BE2C (cell line): Measurements from ENCODE around the gene ARHGAP27.
"Not testable (repeated sequence)": the region's sequence is repeated elsewhere in the genome, so short reads cannot be mapped to it uniquely, and the experiment has no call there.

Source experiments
- DNase-seq: peaks from one replicate; pipeline ENCODE4 v3.0.0-alpha.2; 2020
- H3K27me3 ChIP-seq: fragments of 250-450 bp; sonication (Bioruptor Pico); 2 replicates; pipeline ENCODE4 v1.5.1; 2020; ENCODE audit warnings: mild to moderate bottlenecking
- H3K36me3 ChIP-seq: fragments of 250-450 bp; sonication (Bioruptor Pico); 2 replicates; pipeline ENCODE4 v1.5.1; 2020; ENCODE audit warnings: mild to moderate bottlenecking
- H3K4me1 ChIP-seq: fragments of 250-450 bp; sonication (Bioruptor Pico); 2 replicates; pipeline ENCODE4 v1.5.1; 2020
- H3K4me3 ChIP-seq: 2 replicates; pipeline ENCODE4 v1.5.1; 2011; ENCODE audit warnings: low read depth, low read length
- H3K9me3 ChIP-seq: fragments of 250-450 bp; sonication (Bioruptor Pico); 2 replicates; pipeline ENCODE4 v1.5.1; 2020
- TF ChIP-seq, protein P1 (sequence below): IDR thresholded peaks from 2 replicates; pipeline ENCODE4 v1.5.1; 2012; ENCODE audit warnings: mild to moderate bottlenecking, low read depth, low read length

The ARHGAP27 gene

DNA sequence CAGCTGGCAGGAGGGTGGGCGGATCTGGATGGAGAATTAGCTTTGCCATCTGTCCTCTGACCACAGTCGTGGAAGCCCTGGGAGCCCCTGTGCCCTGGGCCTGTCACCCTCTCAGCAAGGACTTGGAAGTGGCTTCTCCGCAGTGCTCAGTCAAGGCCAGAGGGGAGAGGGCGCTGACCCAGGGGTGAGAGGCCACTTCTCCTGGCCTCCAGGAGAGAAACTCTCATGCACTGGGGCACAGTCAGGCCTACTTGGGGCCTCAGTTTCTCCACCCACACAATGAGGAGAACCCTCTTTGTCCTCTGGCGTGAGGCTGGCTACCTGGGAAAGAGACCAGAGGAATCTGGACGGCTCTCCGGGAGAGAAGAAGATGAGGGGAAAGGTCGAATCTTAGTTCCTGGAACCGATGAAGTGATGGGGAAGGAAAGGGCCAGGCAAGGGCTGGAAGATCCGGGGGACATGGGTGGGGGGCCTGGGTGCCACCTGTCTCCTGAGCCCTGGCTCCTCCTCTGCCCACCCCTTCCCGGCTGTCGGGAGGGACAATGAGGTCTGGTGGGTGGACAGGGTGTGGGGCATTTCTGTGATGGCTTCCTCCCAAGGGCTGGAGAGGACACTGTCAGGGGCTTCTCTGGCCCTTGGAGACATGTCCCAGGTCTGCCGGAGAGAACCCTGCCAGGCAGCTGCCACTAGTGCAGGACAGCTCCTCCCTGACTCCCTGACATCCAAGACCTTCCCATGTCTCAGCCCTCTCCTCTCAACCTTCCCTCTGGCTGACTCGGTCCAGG, 9.0 kb upstream of the ARHGAP27 start:
- Histone ChIP-seq H3K4me3 (no peak overlapping the region), H3K4me1 (peaks cover 3% of the 10 kb centered on the region; the same call in 1 of the 2 replicates), H3K27me3 (no peaks in the 10 kb centered on the region), H3K9me3 (no peaks in the 10 kb centered on the region), H3K36me3 (no peaks in the 10 kb centered on the region)
- TF ChIP-seq, protein P1, sequence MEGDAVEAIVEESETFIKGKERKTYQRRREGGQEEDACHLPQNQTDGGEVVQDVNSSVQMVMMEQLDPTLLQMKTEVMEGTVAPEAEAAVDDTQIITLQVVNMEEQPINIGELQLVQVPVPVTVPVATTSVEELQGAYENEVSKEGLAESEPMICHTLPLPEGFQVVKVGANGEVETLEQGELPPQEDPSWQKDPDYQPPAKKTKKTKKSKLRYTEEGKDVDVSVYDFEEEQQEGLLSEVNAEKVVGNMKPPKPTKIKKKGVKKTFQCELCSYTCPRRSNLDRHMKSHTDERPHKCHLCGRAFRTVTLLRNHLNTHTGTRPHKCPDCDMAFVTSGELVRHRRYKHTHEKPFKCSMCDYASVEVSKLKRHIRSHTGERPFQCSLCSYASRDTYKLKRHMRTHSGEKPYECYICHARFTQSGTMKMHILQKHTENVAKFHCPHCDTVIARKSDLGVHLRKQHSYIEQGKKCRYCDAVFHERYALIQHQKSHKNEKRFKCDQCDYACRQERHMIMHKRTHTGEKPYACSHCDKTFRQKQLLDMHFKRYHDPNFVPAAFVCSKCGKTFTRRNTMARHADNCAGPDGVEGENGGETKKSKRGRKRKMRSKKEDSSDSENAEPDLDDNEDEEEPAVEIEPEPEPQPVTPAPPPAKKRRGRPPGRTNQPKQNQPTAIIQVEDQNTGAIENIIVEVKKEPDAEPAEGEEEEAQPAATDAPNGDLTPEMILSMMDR: no peak
- DNase-seq: no peak

DNA sequence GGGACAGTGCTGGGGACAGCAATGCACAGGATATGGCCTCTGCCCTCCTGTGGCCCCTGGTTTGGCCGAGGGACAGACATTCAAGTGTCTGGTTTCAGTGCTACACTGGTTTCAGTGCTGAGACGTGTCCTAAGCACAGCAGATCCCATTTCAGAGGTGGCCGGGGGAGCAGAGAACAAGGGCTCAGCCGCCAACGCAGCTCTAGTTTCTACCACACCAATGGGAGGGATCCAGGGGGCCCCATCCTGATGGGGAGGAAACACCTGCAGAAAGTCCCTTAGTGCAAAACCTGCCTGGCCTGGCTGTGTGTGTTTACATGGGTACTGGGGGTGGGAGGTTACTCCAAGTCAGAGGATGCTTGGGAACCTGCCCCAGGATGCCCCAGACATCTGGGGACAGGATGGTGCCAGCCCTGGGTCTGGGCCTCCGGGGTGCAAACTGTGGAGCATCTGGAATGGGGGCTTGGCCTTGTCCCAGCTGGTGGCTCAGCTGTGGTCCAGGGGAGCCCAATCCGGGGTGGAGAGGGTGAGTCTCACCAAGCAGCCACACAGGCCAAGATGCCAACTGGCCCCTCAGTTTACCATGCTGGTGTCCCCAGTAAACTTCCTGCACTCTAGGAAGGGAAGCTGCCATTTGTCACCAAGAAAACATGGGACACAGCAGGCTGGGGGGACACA, 8.3 kb upstream of the ARHGAP27 start:
- H3K4me3 ChIP-seq, DNase-seq, H3K4me1 ChIP-seq, H3K27me3 ChIP-seq, H3K36me3 ChIP-seq, H3K9me3 ChIP-seq: not testable (repeated sequence)

DNA sequence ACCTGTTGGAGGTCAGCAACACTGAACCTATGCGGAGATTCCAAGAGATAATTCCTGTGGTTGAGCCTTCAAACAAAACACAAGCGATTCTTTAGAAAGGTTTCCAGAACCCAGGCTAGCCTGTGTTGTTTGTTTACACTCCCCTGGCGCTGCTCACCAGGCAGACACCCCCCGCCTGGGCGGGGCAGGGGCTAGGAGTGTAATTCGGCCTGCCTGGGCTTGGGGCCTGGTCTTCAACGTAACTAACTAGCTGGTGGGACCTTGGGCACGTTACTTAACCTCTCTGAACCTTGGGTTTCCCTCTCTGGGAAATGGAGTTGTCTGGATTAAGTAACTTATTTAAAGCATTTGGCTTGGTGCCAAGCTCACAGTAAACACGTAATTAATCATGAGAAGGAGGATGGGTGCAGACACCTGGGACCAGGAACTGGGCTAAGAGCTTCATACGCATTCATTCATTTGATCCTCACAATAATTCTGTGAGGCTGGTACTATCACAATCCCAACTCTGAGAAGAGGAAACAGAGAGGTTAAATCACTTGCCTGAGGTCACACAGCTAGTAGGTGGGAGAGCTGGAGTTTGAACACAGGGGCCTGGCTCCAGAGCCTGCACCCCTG, 7.6 kb upstream of the ARHGAP27 start:
- peaks cover 6% of the 10 kb centered on the region; the same call in 1 of the 2 replicates for H3K4me1 ChIP-seq
- no peaks in the 10 kb centered on the region for H3K27me3 ChIP-seq
- H3K4me3 ChIP-seq: no peak overlapping the region
- no peaks in the 10 kb centered on the region for H3K9me3 ChIP-seq
- no peak for DNase-seq
- H3K36me3 ChIP-seq: no peaks in the 10 kb centered on the region
- TF ChIP-seq, protein P1: no peak

DNA sequence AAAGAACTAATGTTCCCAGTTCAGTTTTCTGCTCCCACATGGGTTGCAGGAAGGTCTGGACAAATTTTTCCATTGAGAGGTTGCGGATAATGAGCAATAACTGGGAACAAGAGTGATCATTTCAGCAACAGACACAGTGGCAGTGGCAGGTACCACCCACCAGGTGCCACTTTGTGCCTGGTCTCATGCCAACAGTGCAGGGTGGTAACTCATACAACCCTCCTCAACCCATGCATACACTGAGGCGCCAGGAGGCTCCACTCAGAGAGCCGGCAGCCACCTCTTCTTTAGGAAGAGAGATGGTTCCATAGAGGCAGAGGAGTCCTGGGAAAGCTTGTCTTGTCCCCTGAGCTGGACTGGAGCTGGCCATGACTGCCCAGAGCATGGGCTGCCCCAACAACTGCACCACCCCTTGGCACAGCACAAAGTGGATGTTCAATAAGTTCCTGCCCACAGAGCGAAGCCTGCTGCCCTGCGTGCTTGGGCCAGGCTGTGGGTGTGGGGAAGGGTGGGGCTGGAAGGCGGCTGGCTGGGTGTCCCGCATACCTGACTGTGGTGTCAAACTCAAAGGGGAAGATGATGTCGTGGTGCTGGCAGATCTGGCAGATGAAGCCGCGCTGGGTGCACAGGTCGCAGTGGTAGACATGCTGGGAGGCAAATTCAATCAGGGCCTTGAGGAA, 6.4 kb upstream of the ARHGAP27 start:
- TF ChIP-seq, protein P1: no peak
- H3K27me3 ChIP-seq: no peaks in the 10 kb centered on the region
- no peak for DNase-seq
- H3K4me1 ChIP-seq: peaks cover 6% of the 10 kb centered on the region; the same call in 1 of the 2 replicates
- no peaks in the 10 kb centered on the region for H3K36me3 ChIP-seq
- H3K9me3 ChIP-seq: no peaks in the 10 kb centered on the region
- H3K4me3 ChIP-seq: no peak overlapping the region

DNA sequence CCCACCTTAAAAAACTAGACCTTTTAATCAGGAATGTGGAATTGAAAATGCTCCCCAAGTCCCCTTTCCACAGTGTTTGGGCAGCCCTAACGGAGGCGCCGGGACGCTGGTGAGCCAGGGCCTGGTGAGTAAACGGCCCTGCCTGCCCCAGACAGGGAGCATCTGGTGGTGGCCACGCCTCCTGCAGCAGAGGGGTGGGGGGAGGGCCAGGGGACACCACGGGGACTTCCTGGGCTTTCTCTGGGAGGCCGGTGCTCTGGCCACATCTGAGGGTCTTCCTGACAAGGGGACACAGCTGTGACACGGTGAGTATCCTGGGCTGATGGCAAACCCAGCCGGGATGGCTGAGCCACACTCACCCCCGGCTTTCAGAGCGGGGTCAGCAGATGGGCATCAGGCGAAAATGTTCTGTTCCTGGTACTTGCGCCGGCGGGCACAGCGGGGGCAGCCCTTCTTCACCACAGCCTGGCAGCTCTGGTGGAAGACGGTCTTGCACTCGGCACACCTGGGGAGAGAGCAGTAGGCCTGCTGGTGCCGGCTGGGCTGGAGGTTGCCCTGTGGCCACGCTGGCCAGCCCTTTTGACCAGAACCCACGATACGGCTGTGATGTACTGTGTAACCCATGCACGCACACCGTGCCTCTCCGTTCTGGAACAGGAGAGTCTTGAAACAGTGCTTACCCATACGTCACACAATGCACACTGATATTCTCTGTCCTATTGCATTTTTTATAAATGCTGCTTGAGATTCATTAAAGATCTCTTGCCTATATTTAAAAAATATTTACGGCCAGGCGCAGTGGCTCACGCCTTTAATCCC, 5.0 kb upstream of the ARHGAP27 start:
- Histone ChIP-seq H3K36me3 (no peaks in the 10 kb centered on the region), H3K4me3 (no peak overlapping the region), H3K9me3 (no peaks in the 10 kb centered on the region), H3K27me3 (no peaks in the 10 kb centered on the region; the same call in 1 of the 2 replicates), H3K4me1 (peaks cover 6% of the 10 kb centered on the region; the same call in 1 of the 2 replicates)
- TF ChIP-seq, protein P1: no peak
- DNase-seq: peak; percentile 52
